Thyroid gland (tissue), 4 donors: ENCODE results near the gene SGCD. TPM values are rescaled to one million over a fixed set of nuclear protein-coding genes. Genes with fewer than 3 reads are reported as not detected.

Experiments used
- DNase-seq, 2 donors: peaks; one replicate each; pipeline ENCODE4 v3.0.0-alpha.2; 2019
- H3K27ac ChIP-seq, 3 donors: fragments of 200-600 bp; sonication (generic); 1 replicate in 2 of 3; 2 replicates in 1 of 3; pipeline ENCODE4 v1.5.1; 2016 to 2019; ENCODE audit warnings: mild to moderate bottlenecking in 1 of 3, moderate library complexity in 1 of 3
- H3K27me3 ChIP-seq: fragments of 200-600 bp; sonication (generic); one replicate; pipeline ENCODE4 v1.5.1; 2019
- H3K36me3 ChIP-seq, 2 donors: fragments of 200-600 bp; sonication (generic); one replicate each; pipeline ENCODE4 v1.5.1; 2016 to 2019
- H3K4me1 ChIP-seq, 2 donors: fragments of 200-600 bp; sonication (generic); one replicate each; pipeline ENCODE4 v1.5.1; 2017 to 2019
- H3K4me3 ChIP-seq, 3 donors: fragments of 200-600 bp; sonication (generic); replicated peaks in 1 of 3; 1 replicate in 2 of 3; 2 replicates in 1 of 3; pipeline ENCODE4 v1.5.1; 2016; ENCODE audit warnings: mild to moderate bottlenecking in 1 of 3
- H3K9me3 ChIP-seq: fragments of 200-600 bp; sonication (generic); one replicate; pipeline ENCODE4 v1.5.1; 2017
- CTCF ChIP-seq, 6 experiments: fragments of 200-600 bp in 3 of 6; fragments of 450-650 bp in 3 of 6; sonication (generic) in 3 of 6; IDR thresholded peaks; one replicate each; pipeline ENCODE4 v1.5.1; 2016 to 2019; ENCODE audit warnings: antibody characterized with exemption in 6 of 6, mild to moderate bottlenecking in 2 of 6, inconsistent platforms in 1 of 6, moderate library complexity in 1 of 6
- POLR2A ChIP-seq, 2 donors: fragments of 450-650 bp; IDR thresholded peaks; one replicate each; pipeline ENCODE4 v1.6.1; 2017; ENCODE audit warnings: antibody characterized with exemption in 2 of 2, mild to moderate bottlenecking in 2 of 2, moderate library complexity in 1 of 2
- WGBS, 2 donors: methylation state at CpG; one replicate each; pipeline ENCODE4 v1.1.5; 2017; 5-methylcytosine and 5-hydroxymethylcytosine counted together
- intact Hi-C: fragments of 100-400 bp; cut with DNase I; formaldehyde crosslinking; loops from one replicate; pipeline ENCODE4 v1.15.1; 2023
- total RNA-seq, 4 donors: library from RNA; depleted of rRNA; stranded (reverse); fragments of >200 nt; gene quantifications; one replicate each; pipeline ENCODE4 v1.2.3, GENCODE V29; 2016

The SGCD gene
- total RNA-seq, 4 donors from 2014 or later: 7.4 to 20.1 (median 9.2) TPM

GRCh38 chr5:156482818-156483217, 155.9 kb downstream of the SGCD start:
- peaks cover 2 to 3% of the 10 kb centered on the region in 2 donors for H3K4me1 ChIP-seq
- H3K36me3 ChIP-seq: no peaks in the 10 kb centered on the region
- TF ChIP-seq POLR2A (IDR thresholded peaks at IDR 0.05) (no peak), CTCF (IDR thresholded peaks at IDR 0.05) (no peak)
- no peak overlapping the region for H3K4me3 ChIP-seq
- DNase-seq: no peak
- no peaks in the 10 kb centered on the region for H3K27me3 ChIP-seq
- no peaks in the 10 kb centered on the region for H3K9me3 ChIP-seq
- no peak overlapping the region for H3K27ac ChIP-seq
- intact Hi-C loops: no loop called here

- TF ChIP-seq CTCF (IDR thresholded peaks at IDR 0.05) (no peak), POLR2A (IDR thresholded peaks at IDR 0.05) (no peak)
Observed at GRCh38 chr5:156486394-156487238, 159.7 kb downstream of the SGCD start.

GRCh38 chr5:156491766-156492165, 164.8 kb downstream of the SGCD start:
- Histone ChIP-seq H3K4me1 (no peaks in the 10 kb centered on the region), H3K27ac (no peak overlapping the region), H3K36me3 (no peaks in the 10 kb centered on the region), H3K9me3 (no peaks in the 10 kb centered on the region), H3K4me3 (no peak overlapping the region), H3K27me3 (no peaks in the 10 kb centered on the region)
- intact Hi-C loops: no loop called here
- 46 to 59% methylated on average over 1 of the region's 1 CpG for WGBS, 2 donors
- TF ChIP-seq POLR2A (IDR thresholded peaks at IDR 0.05) (no peak), CTCF (IDR thresholded peaks at IDR 0.05) (no peak)
- DNase-seq: no peak

More at GRCh38 chr5:156486394-156487238, 159.7 kb downstream of the SGCD start:
- intact Hi-C loops: no loop called here
- Histone ChIP-seq H3K27me3 (no peaks in the 10 kb centered on the region), H3K4me3 (no peak overlapping the region), H3K4me1 (no peaks in the 10 kb centered on the region), H3K36me3 (no peaks in the 10 kb centered on the region), H3K9me3 (no peaks in the 10 kb centered on the region), H3K27ac (no peak overlapping the region)
- no peak for DNase-seq
- 84 to 89% methylated on average over 2 of the region's 2 CpGs for WGBS, 2 donors

- Histone ChIP-seq H3K36me3 (no peaks in the 10 kb centered on the region), H3K9me3 (no peaks in the 10 kb centered on the region), H3K27ac (no peak overlapping the region), H3K27me3 (no peaks in the 10 kb centered on the region), H3K4me1 (peaks cover 9 to 10% of the 10 kb centered on the region in 2 donors), H3K4me3 (no peak overlapping the region)
- DNase-seq: no peak
- TF ChIP-seq CTCF (IDR thresholded peaks at IDR 0.05) (no peak), POLR2A (IDR thresholded peaks at IDR 0.05) (no peak)
- intact Hi-C loops: no loop called here
- WGBS, 2 donors: 79 to 85% methylated on average over 3 of the region's 3 CpGs
Observed at GRCh38 chr5:156496291-156496690, 169.3 kb downstream of the SGCD start.

GRCh38 chr5:156497804-156498208, 170.8 kb downstream of the SGCD start:
- intact Hi-C loops: no loop called here
- H3K27me3 ChIP-seq: no peaks in the 10 kb centered on the region
- H3K27ac ChIP-seq: no peak overlapping the region
- H3K9me3 ChIP-seq: no peaks in the 10 kb centered on the region
- H3K4me3 ChIP-seq: no peak overlapping the region
- H3K36me3 ChIP-seq: no peaks in the 10 kb centered on the region
- 56 to 65% methylated on average over 3 of the region's 3 CpGs for WGBS, 2 donors
- H3K4me1 ChIP-seq: peaks cover 9 to 10% of the 10 kb centered on the region in 2 donors
- TF ChIP-seq POLR2A (IDR thresholded peaks at IDR 0.05): no peak
- no peak for TF ChIP-seq CTCF (IDR thresholded peaks at IDR 0.05)
- no peak for DNase-seq
